MM.1S (cell line): ENCODE results near the gene GRIN3B.

Experiments
- EZH2 ChIP-seq: fragments of 300-600 bp; sonication (generic); optimal IDR thresholded peaks from 2 replicates; pipeline ENCODE3; 2017; ENCODE audit warnings: low read depth, mild to moderate bottlenecking, antibody characterized with exemption, low read length, mixed read lengths
- EZH2phosphoT487 ChIP-seq: fragments of 300-600 bp; sonication (generic); IDR thresholded peaks from 2 replicates; pipeline ENCODE4 v1.6.1; 2018; ENCODE audit warnings: antibody characterized with exemption, low read length
- TF ChIP-seq, protein P1 (sequence below): fragments of 300-600 bp; sonication (generic); IDR thresholded peaks from 2 replicates; pipeline ENCODE4 v1.5.1; 2016; ENCODE audit warnings: antibody characterized with exemption, low read length, mixed read lengths

DNA sequence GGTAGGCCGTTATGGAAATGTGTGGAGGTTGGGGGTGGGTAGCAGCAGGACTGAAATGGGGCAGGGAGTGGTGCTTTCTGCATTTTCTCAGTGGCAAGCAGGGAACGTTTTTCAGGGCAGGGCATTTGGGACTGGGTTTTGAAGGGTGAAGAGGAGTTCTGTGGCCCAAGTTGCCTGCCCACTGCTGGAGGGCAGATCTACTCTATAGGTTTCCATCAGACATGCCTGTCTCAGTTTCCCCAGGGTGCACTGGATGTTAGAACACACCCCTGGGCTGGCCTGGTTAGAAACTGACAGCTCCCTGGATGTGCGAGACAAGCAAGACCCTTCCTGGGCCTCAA lies 870 bp upstream of the GRIN3B start:
- TF ChIP-seq, protein P1, sequence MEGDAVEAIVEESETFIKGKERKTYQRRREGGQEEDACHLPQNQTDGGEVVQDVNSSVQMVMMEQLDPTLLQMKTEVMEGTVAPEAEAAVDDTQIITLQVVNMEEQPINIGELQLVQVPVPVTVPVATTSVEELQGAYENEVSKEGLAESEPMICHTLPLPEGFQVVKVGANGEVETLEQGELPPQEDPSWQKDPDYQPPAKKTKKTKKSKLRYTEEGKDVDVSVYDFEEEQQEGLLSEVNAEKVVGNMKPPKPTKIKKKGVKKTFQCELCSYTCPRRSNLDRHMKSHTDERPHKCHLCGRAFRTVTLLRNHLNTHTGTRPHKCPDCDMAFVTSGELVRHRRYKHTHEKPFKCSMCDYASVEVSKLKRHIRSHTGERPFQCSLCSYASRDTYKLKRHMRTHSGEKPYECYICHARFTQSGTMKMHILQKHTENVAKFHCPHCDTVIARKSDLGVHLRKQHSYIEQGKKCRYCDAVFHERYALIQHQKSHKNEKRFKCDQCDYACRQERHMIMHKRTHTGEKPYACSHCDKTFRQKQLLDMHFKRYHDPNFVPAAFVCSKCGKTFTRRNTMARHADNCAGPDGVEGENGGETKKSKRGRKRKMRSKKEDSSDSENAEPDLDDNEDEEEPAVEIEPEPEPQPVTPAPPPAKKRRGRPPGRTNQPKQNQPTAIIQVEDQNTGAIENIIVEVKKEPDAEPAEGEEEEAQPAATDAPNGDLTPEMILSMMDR, result no peak
- TF ChIP-seq EZH2 (no peak), EZH2phosphoT487 (no peak)
